Activated CD4-positive, alpha-beta T cell treated with anti-CD3 and anti-CD28 coated beads, Interleukin-2, amount 10 ng/mL, durations not matched to agents 7 days and 5 days (primary cell): ENCODE results near the gene PTPRG. TPM values are rescaled to one million over a fixed set of nuclear protein-coding genes. Genes with fewer than 3 reads are reported as not detected.

ENCODE experiments used
- CTCF ChIA-PET: fragments of 350-600 bp; sonication (Branson Sonifier 250); formaldehyde crosslinking; loops from one replicate; lab custom pipeline; 2021; ENCODE audit warnings: antibody characterized with exemption; lab: Charles Lee
- POLR2A ChIA-PET: fragments of 350-600 bp; sonication (Branson Sonifier 250); formaldehyde crosslinking; loops from one replicate; lab custom pipeline; 2021; ENCODE audit warnings: antibody characterized with exemption; lab: Charles Lee
- DNase-seq: peaks from one replicate; pipeline ENCODE4 v3.0.0-alpha.2; 2020
- H3K27ac Mint-ChIP-seq: one replicate; pipeline ENCODE4 v1.8.0; 2021; ENCODE audit warnings: mild to moderate bottlenecking, moderate library complexity, mixed read lengths
- H3K27me3 Mint-ChIP-seq: one replicate; pipeline ENCODE4 v1.8.0; 2021; ENCODE audit warnings: mixed read lengths
- H3K36me3 Mint-ChIP-seq: one replicate; pipeline ENCODE4 v1.8.0; 2021; ENCODE audit warnings: low read depth, mixed read lengths
- H3K4me1 Mint-ChIP-seq: one replicate; pipeline ENCODE4 v1.8.0; 2021; ENCODE audit warnings: mixed read lengths
- H3K4me3 Mint-ChIP-seq: one replicate; pipeline ENCODE4 v1.8.0; 2021; ENCODE audit warnings: mild to moderate bottlenecking, moderate library complexity, mixed read lengths
- H3K9me3 Mint-ChIP-seq: one replicate; pipeline ENCODE4 v1.8.0; 2021; ENCODE audit warnings: mixed read lengths
- total RNA-seq, 2 experiments: library from RNA; stranded (reverse); gene quantifications; one replicate each; pipeline ENCODE4 v1.2.3, GENCODE V29; 2021

Gene PTPRG
- total RNA-seq, 2 experiments from 2014 or later, result not detected

DNA sequence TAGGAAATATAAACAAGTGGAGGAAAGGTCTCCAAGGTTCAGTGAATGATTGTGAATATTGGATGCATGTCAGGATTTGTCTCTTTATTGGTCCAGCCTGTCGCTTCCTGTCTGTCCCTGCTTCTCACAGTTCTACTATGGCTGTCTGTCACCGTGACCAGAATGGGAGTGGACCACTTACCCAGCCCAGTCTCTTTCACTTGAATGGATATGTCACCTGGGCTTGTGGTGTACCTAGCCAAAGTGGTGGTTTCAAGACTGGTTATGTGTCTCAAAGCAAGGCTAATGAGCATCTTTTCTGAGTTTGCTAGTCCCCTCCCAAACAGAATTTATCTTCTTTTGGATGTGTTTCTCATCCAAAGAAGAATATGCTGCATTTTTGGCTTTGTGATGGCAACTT, 231.7 kb downstream of the PTPRG start:
- Mint-ChIP-seq H3K27ac (no peak overlapping the region), H3K36me3 (no peaks in the 10 kb centered on the region), H3K4me3 (no peak overlapping the region), H3K27me3 (peaks cover 2% of the 10 kb centered on the region), H3K9me3 (no peaks in the 10 kb centered on the region), H3K4me1 (no peaks in the 10 kb centered on the region)
- CTCF ChIA-PET, result interaction anchor here (1.1 kb wide), 1 partner anchor 22 kb away, joined by 3 read pairs; no protein-coding TSS in a partner anchor
- POLR2A ChIA-PET, result no interaction called here
- DNase-seq, result no peak

DNA sequence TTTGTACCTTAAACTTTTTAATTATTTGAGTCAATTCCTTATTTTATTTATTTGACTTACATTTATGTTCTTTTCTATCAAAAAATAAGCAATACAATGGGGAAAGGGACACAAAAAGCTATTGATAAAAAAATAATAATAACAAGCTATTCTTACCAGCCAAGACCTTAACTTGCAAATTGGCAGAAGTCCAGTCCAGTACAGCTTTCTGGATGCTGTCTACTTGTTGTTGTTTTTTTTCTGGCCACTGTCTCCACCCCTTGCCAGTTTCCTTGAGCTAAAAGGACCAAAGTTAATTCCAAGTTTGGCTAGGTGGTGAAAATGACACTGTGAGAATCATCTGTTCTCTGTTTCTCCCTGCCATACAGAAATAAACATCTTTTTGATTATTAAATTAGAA, 232.2 kb downstream of the PTPRG start:
- no peaks in the 10 kb centered on the region for H3K4me1 Mint-ChIP-seq
- no peak for DNase-seq
- peaks cover 2% of the 10 kb centered on the region for H3K27me3 Mint-ChIP-seq
- no peak overlapping the region for H3K27ac Mint-ChIP-seq
- ChIA-PET CTCF (interaction anchor here (1.1 kb wide), 1 partner anchor 23 kb away, joined by 3 read pairs; no protein-coding TSS in a partner anchor), POLR2A (no interaction called here)
- H3K36me3 Mint-ChIP-seq, result no peaks in the 10 kb centered on the region
- no peak overlapping the region for H3K4me3 Mint-ChIP-seq
- H3K9me3 Mint-ChIP-seq, result no peaks in the 10 kb centered on the region

DNA sequence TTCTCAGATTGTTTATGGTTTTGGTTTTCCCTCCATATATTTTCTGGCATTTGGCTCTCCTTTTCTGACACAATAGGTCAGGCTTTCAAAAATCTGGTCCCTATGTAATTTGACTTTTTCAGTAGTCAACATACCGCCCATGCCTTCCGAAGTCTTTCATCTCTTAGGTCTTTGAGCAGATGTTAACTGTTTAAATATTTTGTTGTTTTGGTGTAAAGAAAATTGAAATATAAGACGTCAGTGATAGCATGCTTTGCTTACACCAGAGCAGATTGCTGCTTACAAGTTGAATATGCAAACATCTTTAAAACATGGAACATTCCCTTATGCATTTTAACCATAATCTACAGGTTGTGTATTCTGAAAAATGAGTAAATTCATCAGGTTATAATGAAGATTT, 233.0 kb downstream of the PTPRG start:
- Mint-ChIP-seq H3K27me3 (peaks cover 2% of the 10 kb centered on the region), H3K9me3 (no peaks in the 10 kb centered on the region), H3K36me3 (no peaks in the 10 kb centered on the region), H3K4me3 (no peak overlapping the region), H3K27ac (no peak overlapping the region), H3K4me1 (no peaks in the 10 kb centered on the region)
- DNase-seq, result no peak
- ChIA-PET POLR2A (no interaction called here), CTCF (no interaction called here)

DNA sequence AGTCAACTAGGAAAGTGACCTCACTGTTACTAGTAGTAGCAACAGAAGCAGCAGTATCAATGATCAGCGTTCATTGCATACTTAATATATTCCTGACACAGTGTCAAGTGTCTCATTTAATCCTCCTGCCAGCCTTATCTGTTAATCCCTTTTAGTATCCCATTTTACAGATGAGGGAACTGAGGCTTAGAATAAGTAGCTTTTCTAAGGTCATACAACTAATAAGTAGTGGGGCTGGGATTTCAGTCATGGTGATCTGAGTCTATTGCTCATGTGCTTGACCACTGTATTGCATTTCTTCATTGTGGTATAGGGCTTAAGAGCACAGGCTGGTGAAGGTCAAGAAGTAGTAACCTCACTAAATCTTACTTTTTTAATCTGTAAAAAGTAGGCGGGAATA, 233.6 kb downstream of the PTPRG start:
- H3K36me3 Mint-ChIP-seq, result no peaks in the 10 kb centered on the region
- no peak overlapping the region for H3K27ac Mint-ChIP-seq
- H3K4me3 Mint-ChIP-seq, result no peak overlapping the region
- no peaks in the 10 kb centered on the region for H3K27me3 Mint-ChIP-seq
- no peaks in the 10 kb centered on the region for H3K4me1 Mint-ChIP-seq
- ChIA-PET POLR2A (no interaction called here), CTCF (no interaction called here)
- H3K9me3 Mint-ChIP-seq, result no peaks in the 10 kb centered on the region
- no peak for DNase-seq

DNA sequence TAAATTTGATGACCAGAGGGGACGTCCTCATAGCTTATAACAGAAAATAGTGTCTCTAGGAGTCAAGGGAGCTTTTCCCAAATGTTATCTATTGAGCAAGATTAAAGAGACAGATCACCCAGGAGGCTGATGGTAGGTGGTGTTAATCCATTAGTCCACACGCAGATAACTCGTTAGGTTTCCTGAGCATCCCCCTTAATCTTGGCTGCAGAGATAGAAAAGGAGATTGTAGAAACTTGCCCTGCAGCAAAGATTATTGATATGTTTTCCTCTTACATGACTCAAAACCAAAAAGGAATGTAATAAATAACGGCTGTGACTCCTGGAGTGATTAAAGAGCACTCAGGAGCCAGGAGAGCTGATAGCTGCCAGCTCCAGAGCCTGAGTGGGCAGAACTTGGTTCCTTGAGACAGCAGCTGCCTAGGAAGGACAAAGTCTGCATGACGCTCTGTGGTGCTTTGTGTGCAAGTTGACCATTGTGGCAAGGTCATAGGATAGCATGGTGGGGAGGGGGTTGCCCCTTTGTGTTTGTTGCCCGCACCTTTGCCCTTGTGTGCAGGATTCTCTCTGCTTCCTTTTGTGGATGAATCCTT, 234.8 kb downstream of the PTPRG start:
- Mint-ChIP-seq H3K9me3 (no peaks in the 10 kb centered on the region), H3K4me1 (no peaks in the 10 kb centered on the region), H3K4me3 (no peak overlapping the region), H3K27ac (no peak overlapping the region), H3K36me3 (no peaks in the 10 kb centered on the region), H3K27me3 (no peaks in the 10 kb centered on the region)
- CTCF ChIA-PET, result no interaction called here
- DNase-seq, result no peak
- POLR2A ChIA-PET, result no interaction called here

DNA sequence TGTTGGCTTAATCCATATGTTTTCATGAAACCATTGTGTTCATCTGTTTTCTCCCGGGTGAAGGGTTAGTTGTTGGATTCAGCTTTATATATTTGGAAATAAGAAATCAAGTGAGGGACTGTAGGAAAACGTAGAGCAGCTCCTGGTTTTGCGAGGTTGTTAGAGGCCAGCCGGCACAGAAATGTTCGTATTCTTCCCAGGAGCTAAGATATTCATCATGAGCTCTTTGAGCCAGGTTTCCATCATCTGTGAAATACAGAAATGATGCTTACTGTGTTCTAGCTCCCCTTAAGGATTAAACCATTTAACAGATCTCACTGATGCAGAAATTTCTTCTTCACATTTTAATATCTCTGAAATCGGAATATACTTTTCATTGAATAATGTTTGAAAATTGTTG, 235.5 kb downstream of the PTPRG start:
- ChIA-PET POLR2A (no interaction called here), CTCF (no interaction called here)
- Mint-ChIP-seq H3K27me3 (no peaks in the 10 kb centered on the region), H3K4me1 (no peaks in the 10 kb centered on the region), H3K36me3 (no peaks in the 10 kb centered on the region), H3K4me3 (no peak overlapping the region), H3K27ac (no peak overlapping the region), H3K9me3 (no peaks in the 10 kb centered on the region)
- DNase-seq, result no peak

DNA sequence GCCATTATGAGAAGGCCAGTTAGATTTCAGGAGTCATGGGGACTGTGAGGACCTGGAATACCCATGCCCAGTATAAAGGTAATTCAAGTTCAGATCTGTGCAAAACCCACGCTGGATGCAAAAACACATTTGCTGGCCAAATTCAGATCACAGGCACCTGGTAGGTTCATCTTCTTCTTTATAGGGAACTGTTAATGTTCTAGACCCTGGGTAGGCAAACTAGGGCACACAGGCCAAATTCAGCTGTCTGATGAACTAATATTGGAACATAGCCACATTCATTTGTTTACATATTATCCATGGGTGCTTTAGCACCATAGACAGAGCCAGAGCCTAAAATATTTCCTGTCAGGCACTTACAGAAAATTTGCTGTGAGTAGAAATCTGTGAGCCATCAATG, 241.4 kb downstream of the PTPRG start:
- Mint-ChIP-seq H3K4me3 (no peak overlapping the region), H3K36me3 (no peaks in the 10 kb centered on the region), H3K9me3 (no peaks in the 10 kb centered on the region), H3K27me3 (no peaks in the 10 kb centered on the region), H3K4me1 (no peaks in the 10 kb centered on the region), H3K27ac (no peak overlapping the region)
- CTCF ChIA-PET, result no interaction called here
- DNase-seq, result no peak
- POLR2A ChIA-PET, result no interaction called here

DNA sequence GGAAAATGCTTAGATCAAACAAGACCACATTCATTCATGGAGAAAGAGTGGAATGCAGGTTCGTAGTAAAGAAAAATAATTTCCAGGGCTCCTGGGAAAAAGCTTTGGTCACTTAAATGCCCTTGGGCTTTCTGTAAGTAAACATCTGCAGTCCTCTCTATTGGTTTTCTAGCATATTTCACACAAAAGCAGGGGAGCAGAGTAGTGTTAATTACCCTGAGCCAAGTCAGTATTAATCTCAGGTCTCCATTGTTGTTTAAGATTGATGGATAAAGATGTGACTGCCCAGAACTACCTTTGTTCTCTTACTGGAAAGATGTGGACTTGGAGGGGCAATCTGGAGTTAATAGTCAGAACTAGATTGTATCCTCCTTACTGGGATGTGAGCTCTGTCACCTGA, 242.6 kb downstream of the PTPRG start:
- DNase-seq, result no peak
- POLR2A ChIA-PET, result no interaction called here
- Mint-ChIP-seq H3K27ac (no peak overlapping the region), H3K27me3 (no peaks in the 10 kb centered on the region), H3K36me3 (no peaks in the 10 kb centered on the region), H3K4me3 (no peak overlapping the region), H3K4me1 (no peaks in the 10 kb centered on the region), H3K9me3 (no peaks in the 10 kb centered on the region)
- CTCF ChIA-PET, result no interaction called here

DNA sequence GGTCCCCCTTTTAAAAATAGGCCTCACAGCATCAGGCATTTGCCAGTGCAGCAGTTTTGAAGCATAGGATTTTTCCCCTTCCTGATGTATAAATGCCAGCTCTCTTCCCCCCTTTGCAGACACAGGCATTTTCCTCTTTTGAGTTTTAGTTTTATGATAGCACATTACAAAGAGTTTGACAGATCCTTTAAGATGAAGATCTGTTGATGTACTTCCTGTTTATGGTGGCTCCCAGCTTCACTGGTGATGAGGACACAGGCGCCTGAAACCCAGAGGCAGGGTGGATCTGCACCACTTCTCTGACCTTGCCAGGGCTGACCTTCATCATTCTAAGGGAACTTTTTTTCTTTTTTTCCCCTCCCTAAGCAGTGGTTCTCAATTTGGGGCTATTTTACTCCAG, 243.4 kb downstream of the PTPRG start:
- Mint-ChIP-seq H3K36me3 (no peaks in the 10 kb centered on the region), H3K9me3 (no peaks in the 10 kb centered on the region)
- CTCF ChIA-PET, result no interaction called here

DNA sequence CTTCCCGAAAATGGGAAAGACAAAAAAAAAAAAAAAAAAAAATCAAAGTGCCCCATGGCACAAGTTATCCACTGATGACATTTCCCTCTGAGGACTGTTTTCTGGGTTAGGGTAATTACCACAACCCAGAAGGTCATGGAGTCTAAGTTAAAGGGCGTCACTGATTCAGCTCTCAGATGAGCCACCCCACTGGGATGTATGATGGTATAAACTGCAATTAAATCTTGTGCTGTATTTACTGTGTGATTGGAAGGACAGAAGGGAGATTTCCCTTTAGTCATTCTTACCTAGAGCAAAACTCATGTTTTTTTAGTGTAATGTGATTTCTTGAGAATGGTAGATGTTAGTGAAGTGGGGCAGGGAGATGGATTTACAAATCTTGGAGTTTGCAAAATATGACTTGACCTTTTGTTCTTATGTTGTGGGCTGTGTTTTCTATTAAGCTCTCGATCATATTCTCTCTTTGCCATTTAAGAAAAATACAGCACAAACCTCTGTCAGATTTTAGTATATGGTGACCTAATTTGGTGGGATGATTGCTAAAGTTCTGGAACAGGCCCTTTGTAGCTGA, 244.2 kb downstream of the PTPRG start:
- Mint-ChIP-seq H3K4me1 (no peaks in the 10 kb centered on the region), H3K4me3 (no peak overlapping the region), H3K36me3 (no peaks in the 10 kb centered on the region), H3K27ac (no peak overlapping the region), H3K27me3 (no peaks in the 10 kb centered on the region), H3K9me3 (no peaks in the 10 kb centered on the region)
- CTCF ChIA-PET, result no interaction called here
- POLR2A ChIA-PET, result no interaction called here
- no peak for DNase-seq

More for the DNA sequence above, 243.4 kb downstream of the PTPRG start:
- H3K27ac Mint-ChIP-seq, result no peak overlapping the region
- no peaks in the 10 kb centered on the region for H3K27me3 Mint-ChIP-seq
- no peak overlapping the region for H3K4me3 Mint-ChIP-seq
- DNase-seq, result no peak
- POLR2A ChIA-PET, result no interaction called here
- no peaks in the 10 kb centered on the region for H3K4me1 Mint-ChIP-seq

DNA sequence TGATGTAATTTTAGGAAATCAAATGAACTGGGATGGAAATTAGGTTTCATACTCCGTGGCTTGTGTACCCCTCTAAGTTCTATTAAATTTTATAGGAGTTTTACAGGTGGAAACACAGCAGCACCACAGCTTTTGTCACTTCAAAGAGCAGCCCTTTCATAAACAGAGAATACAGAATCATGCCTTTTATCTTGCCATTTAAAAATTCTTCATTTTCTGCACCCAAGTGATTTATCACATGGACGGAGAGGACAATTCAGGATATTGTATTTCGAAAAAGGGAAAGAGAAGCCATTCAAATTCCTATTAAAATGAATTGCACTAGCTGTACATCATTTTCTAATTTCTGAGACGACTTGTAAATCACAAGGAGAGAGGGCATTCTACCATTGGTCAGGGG, 245.4 kb downstream of the PTPRG start:
- no peak for DNase-seq
- ChIA-PET CTCF (no interaction called here), POLR2A (no interaction called here)
- no peaks in the 10 kb centered on the region for H3K9me3 Mint-ChIP-seq
- no peak overlapping the region for H3K4me3 Mint-ChIP-seq
- H3K4me1 Mint-ChIP-seq, result no peaks in the 10 kb centered on the region
- no peaks in the 10 kb centered on the region for H3K27me3 Mint-ChIP-seq
- no peaks in the 10 kb centered on the region for H3K36me3 Mint-ChIP-seq
- no peak overlapping the region for H3K27ac Mint-ChIP-seq

DNA sequence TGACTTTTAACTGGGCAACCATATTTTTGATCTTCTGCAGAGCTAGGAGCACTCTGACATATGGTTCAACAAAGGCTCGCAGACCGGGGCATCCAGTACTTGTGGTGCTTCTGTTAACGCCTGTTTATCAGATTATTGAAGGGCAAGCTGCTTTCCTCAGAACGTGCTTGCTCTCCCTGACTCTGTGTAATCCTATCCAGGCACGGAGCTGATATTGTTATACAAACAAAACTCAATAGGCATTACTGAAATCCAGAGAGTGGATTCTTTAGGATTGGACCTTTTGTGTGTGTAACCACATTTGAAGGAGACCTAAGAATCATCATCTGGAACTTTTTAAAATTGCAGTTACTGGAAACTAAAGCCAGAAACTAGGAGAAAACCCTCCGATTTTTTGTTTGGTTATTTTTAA, 246.5 kb downstream of the PTPRG start:
- H3K4me3 Mint-ChIP-seq, result no peak overlapping the region
- ChIA-PET CTCF (no interaction called here), POLR2A (no interaction called here)

DNA sequence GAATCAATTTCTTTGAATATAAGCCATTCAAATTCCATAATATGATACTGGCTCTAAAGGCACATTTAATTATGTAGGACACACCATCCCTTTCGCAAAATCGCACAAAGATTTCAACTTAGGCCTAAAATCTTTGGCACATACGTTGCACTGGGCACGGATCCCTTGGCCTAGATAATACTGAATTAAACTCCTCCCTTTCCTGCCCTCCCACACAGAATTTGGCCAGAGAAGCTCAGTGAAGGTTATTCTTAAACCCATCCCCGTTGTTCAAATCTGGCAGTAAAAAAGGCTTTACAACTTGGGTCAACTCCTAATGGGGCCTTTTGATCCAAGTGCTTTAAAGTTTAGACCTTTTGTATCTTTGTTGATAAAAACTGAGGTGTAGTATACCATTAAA, 247.2 kb downstream of the PTPRG start:
- CTCF ChIA-PET, result no interaction called here
- Mint-ChIP-seq H3K27me3 (no peaks in the 10 kb centered on the region), H3K27ac (no peak overlapping the region), H3K9me3 (no peaks in the 10 kb centered on the region), H3K4me3 (no peak overlapping the region), H3K4me1 (no peaks in the 10 kb centered on the region), H3K36me3 (no peaks in the 10 kb centered on the region)
- POLR2A ChIA-PET, result no interaction called here
- no peak for DNase-seq

More for the DNA sequence above, 246.5 kb downstream of the PTPRG start:
- H3K27me3 Mint-ChIP-seq, result no peaks in the 10 kb centered on the region
- H3K4me1 Mint-ChIP-seq, result no peaks in the 10 kb centered on the region
- no peaks in the 10 kb centered on the region for H3K36me3 Mint-ChIP-seq
- no peak overlapping the region for H3K27ac Mint-ChIP-seq
- H3K9me3 Mint-ChIP-seq, result no peaks in the 10 kb centered on the region
- DNase-seq, result no peak

DNA sequence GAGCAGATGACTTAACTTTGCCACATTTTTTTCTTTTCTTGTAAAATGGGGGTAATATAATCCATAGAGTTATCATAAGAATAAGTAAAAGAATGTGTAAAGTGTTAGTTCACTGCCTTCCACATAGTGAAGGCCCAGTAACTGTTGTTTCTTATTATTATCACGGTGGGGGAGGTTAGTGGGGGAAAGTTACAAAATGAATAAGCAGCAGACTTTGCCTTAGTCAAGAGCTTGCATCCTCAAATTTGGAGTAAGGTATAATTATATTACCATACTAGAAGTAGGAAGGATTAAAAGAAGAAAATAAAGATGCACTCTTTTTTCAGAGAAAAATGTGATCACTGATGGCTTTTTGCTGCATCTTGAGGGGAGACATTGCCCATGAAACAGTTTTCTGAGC, 247.6 kb downstream of the PTPRG start:
- POLR2A ChIA-PET, result no interaction called here
- Mint-ChIP-seq H3K4me1 (no peaks in the 10 kb centered on the region), H3K27ac (no peak overlapping the region), H3K4me3 (no peak overlapping the region), H3K27me3 (no peaks in the 10 kb centered on the region), H3K36me3 (no peaks in the 10 kb centered on the region), H3K9me3 (no peaks in the 10 kb centered on the region)
- no peak for DNase-seq
- CTCF ChIA-PET, result interaction anchor here (0.6 kb wide), 1 partner anchor 801 kb away, joined by 3 read pairs; no protein-coding TSS in a partner anchor
